Activated CD8-positive, alpha-beta memory T cell treated with anti-CD3 and anti-CD28 coated beads for 24 hours (primary cell): ENCODE measurements around the gene DYNLT1.
"Not testable (repeated sequence)": the region's sequence is repeated elsewhere in the genome, so short reads cannot be mapped to it uniquely, and the experiment has no call there.

Source experiments
- DNase-seq: peaks from one replicate; pipeline ENCODE4 v3.0.0-alpha.2; 2020

The DYNLT1 gene

GRCh38 chr6:158621694-158622544 lies 22.6 kb downstream of the DYNLT1 start:
- DNase-seq: peak; percentile 48

- DNase-seq: peak; percentile 46
Observed at GRCh38 chr6:158620963-158621693, 23.4 kb downstream of the DYNLT1 start.

- DNase-seq: peak; percentile 37
Observed at GRCh38 chr6:158619922-158620801, 24.4 kb downstream of the DYNLT1 start.

- not testable (repeated sequence) for DNase-seq
Observed at GRCh38 chr6:158618289-158618688, 26.3 kb downstream of the DYNLT1 start.

GRCh38 chr6:158614606-158615005 lies 29.9 kb downstream of the DYNLT1 start:
- not testable (repeated sequence) for DNase-seq

- DNase-seq: no peak
Observed at GRCh38 chr6:158611541-158612370, 32.8 kb downstream of the DYNLT1 start.

GRCh38 chr6:158611039-158611438 lies 33.5 kb downstream of the DYNLT1 start:
- DNase-seq: peak; percentile 19

GRCh38 chr6:158610319-158610968 lies 34.1 kb downstream of the DYNLT1 start:
- DNase-seq: peak; percentile 32

GRCh38 chr6:158609455-158610155 lies 34.9 kb downstream of the DYNLT1 start:
- no peak for DNase-seq

- peak; percentile 42 for DNase-seq
Observed at GRCh38 chr6:158608221-158608620, 36.3 kb downstream of the DYNLT1 start.

GRCh38 chr6:158607411-158608170 lies 37.0 kb downstream of the DYNLT1 start:
- peak; percentile 40 for DNase-seq

GRCh38 chr6:158606935-158607334 lies 37.6 kb downstream of the DYNLT1 start:
- no peak for DNase-seq

- DNase-seq: peak; percentile 43
Observed at GRCh38 chr6:158606011-158606410, 38.5 kb downstream of the DYNLT1 start.

GRCh38 chr6:158605266-158605878 lies 39.2 kb downstream of the DYNLT1 start:
- DNase-seq: peak; percentile 70

- no peak for DNase-seq
Observed at GRCh38 chr6:158604048-158604406, 40.5 kb downstream of the DYNLT1 start.

GRCh38 chr6:158603261-158604047 lies 41.1 kb downstream of the DYNLT1 start:
- no peak for DNase-seq

- DNase-seq: no peak
Observed at GRCh38 chr6:158599635-158600034, 44.9 kb downstream of the DYNLT1 start.

GRCh38 chr6:158597565-158597964 lies 47.0 kb downstream of the DYNLT1 start:
- no peak for DNase-seq

GRCh38 chr6:158596861-158597260 lies 47.7 kb downstream of the DYNLT1 start:
- no peak for DNase-seq
